Nucleus accumbens (tissue), 56 donors: ENCODE results near the gene ANKH.

Source experiments
- DNase-seq, 56 donors: peaks; one replicate each; lab custom pipeline; 2025; lab: John Stamatoyannopoulos, UW

The ANKH gene

DNA sequence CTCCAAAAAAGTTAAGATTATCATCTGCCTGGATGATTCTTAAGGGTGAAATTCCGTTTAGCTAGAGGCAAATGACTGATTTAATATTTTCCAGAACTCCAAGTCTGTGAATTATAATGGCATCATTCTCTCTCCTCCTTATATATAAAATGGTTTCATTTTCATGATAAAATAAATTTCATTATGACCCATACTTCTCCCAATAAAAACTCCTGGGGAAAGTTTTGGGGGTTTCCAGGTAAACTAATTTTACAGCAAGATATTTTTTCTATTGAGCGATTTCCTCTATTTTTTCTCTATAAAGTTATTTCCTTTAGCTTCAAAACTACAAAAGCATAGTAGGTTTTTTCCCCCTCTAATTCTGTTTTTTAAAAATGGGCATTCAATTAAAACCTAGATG lies 214.7 kb downstream of the ANKH start:
- DNase-seq = no peak

DNA sequence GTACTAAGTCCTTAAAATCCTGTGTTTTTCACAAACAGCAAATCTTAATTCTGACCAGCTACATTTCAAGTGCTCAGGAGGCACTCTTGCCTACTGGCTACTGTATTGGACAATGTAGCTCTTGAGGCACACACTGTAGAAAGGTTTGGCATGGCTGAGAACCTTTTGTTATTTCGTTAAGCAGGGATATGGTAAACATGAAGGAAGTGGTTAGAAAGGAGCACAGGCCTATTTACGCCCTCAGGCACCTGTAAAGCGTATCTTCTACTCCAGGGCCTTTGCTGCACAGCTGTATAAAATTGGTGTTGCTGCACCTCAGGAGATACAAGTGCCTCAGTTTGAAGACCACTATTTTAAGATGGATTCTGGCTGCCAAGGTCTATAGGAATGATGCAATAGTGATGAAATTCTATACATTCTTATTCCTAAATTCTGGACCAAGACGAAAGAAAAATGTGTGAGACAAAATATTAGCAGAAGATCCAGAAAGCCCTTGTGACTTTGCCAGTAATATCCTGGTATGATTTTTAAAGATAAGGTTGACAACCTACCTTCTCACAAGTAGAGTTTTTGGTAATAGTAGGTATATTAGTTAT lies 216.3 kb downstream of the ANKH start:
- DNase-seq = no peak
